Kidney epithelial cell (primary cell): ENCODE results near the gene EMD. TPM values are rescaled to one million over a fixed set of nuclear protein-coding genes. Genes with fewer than 3 reads are reported as not detected.

Source experiments
- DNase-seq: peaks from one replicate; pipeline ENCODE4 v3.0.0-alpha.2; 2010; ENCODE audit warnings: low read depth
- H3K27me3 ChIP-seq: 2 replicates; pipeline ENCODE4 v1.6.0; 2011; ENCODE audit warnings: low read length; ENCODE audit not compliant: control insufficient read depth, insufficient read depth
- H3K36me3 ChIP-seq: 2 replicates; pipeline ENCODE4 v1.5.1; 2011; ENCODE audit warnings: low read length; ENCODE audit not compliant: control insufficient read depth, insufficient read depth
- H3K4me3 ChIP-seq: 2 replicates; pipeline ENCODE4 v1.5.1; 2011; ENCODE audit warnings: low read depth, mild to moderate bottlenecking, control low read depth, low read length
- total RNA-seq: library from RNA; depleted of rRNA; stranded (reverse); fragments of >200 nt; gene quantifications from 2 replicates; pipeline ENCODE4 v1.2.3, GENCODE V29; 2015
- TF ChIP-seq, protein P1 (sequence below): IDR thresholded peaks from 2 replicates; pipeline ENCODE4 v1.5.1; 2011; ENCODE audit warnings: mild to moderate bottlenecking, moderate library complexity, low read length, control low read depth, inconsistent platforms; ENCODE audit not compliant: insufficient read depth, poor library complexity, severe bottlenecking

Gene EMD
- total RNA-seq, 1 donor from 2014 or later = 56.2 TPM

DNA sequence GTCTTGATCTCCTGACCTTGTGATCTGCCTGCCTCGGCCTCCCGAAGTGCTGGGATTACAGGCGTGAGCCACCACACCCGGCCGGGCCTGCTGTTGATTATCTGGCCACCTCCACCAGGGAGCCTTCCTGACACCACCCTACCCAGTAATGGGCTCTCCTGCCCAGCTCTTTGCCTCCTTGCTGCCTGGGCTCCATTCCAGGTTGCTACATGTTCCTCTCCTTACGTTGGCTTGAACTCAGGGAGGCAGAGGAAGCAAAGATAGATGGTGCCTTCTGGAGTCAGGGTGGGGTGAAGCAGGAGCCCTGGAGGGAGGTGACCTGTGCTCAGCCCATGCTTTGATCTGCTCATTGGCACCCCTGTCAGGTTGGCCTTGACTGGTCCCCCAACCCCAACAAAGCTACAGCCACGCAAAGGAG, 31.0 kb upstream of the EMD start:
- H3K27me3 ChIP-seq = no peaks in the 10 kb centered on the region
- no peaks in the 10 kb centered on the region for H3K36me3 ChIP-seq
- TF ChIP-seq, protein P1, sequence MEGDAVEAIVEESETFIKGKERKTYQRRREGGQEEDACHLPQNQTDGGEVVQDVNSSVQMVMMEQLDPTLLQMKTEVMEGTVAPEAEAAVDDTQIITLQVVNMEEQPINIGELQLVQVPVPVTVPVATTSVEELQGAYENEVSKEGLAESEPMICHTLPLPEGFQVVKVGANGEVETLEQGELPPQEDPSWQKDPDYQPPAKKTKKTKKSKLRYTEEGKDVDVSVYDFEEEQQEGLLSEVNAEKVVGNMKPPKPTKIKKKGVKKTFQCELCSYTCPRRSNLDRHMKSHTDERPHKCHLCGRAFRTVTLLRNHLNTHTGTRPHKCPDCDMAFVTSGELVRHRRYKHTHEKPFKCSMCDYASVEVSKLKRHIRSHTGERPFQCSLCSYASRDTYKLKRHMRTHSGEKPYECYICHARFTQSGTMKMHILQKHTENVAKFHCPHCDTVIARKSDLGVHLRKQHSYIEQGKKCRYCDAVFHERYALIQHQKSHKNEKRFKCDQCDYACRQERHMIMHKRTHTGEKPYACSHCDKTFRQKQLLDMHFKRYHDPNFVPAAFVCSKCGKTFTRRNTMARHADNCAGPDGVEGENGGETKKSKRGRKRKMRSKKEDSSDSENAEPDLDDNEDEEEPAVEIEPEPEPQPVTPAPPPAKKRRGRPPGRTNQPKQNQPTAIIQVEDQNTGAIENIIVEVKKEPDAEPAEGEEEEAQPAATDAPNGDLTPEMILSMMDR = no peak
- H3K4me3 ChIP-seq = no peak overlapping the region
- no peak for DNase-seq

DNA sequence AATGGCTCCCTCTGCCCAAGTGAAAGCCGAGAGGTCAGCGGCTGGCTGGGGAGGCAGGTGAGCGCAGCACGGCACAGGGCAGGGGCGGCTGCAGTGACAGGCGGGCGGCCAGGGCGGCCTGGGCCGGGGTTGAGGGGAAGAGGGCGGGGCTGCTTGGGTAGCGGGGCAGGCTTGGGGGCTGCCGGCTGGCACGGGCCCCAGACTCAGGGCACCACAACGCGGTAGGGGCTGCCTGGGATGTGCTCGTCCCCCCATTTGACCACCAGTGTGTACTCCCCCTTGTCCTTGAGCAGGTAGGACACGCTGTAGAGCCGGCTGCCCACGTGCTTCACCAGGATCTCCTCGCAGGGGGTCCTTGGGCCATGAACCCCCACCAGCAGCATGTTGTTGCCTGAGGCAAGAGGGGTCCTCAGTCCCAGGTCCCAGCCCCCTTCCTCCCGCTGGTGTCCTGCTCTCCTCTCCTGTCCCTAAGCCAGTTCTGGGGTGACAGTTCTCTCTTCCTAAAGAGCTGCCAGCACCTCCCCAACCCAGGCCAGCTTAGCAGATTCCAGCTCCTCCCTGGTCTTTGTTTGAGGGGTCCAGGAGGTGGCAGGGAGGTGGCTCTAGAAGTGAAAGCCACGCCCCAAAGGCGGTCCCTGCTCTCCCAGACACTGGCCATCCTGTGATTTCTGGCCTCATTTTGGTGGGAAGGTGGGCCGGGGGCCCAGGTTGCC, 30.3 kb upstream of the EMD start:
- TF ChIP-seq, protein P1 = no peak
- Histone ChIP-seq H3K4me3 (no peak overlapping the region), H3K27me3 (no peaks in the 10 kb centered on the region), H3K36me3 (no peaks in the 10 kb centered on the region)
- no peak for DNase-seq

DNA sequence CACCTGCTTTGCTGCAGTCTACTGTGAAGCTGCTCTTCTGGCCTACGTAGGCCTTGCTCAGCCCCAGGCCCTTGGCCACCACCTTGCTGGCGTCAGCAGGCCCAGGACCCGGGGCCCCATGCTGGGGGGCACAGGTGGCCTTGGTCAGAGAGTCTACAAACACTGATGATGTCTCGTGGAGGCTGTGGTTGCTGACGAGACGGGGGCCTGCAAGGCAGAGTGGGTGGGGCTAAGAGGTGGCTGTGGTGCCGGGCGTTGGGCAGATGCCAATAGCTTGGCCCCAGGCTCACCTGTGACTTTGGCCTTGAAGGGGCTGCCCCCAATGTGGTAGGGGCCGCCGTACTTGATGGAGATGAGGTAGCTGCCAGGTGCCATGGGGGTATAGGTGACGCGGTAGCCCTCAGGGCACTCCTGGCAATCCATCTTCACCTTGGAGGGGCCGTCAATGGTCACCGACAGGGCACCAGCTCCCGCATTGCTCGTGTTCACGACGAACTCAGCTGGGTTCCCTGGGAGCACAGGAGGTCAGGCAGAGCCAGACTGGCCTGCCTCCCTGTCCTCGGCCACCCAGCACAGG, 29.6 kb upstream of the EMD start:
- no peaks in the 10 kb centered on the region for H3K36me3 ChIP-seq
- no peak for DNase-seq
- H3K27me3 ChIP-seq = no peaks in the 10 kb centered on the region
- TF ChIP-seq, protein P1 = no peak
- H3K4me3 ChIP-seq = no peak overlapping the region

DNA sequence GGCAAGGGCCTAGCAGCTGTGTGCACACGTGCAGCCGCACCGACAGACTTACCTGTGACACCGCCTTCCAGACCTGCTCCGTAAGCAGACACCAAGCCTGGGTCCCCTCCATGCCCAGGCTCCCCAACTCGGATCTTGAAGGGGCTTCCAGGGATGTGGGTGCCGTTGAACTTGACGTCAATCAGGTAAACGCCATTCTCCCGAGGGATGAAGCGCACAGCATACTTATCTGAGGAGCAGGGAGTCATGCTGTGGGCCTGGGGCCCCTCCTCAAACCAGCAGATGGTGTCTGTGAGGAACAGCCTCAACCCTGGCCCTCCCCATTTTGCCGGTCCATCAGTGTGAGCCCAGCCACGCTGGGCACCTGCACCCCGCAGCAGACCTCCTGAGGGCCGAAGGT, 29.1 kb upstream of the EMD start:
- TF ChIP-seq, protein P1 = no peak
- H3K36me3 ChIP-seq = no peaks in the 10 kb centered on the region
- H3K27me3 ChIP-seq = no peaks in the 10 kb centered on the region
- H3K4me3 ChIP-seq = no peak overlapping the region
- DNase-seq = no peak

DNA sequence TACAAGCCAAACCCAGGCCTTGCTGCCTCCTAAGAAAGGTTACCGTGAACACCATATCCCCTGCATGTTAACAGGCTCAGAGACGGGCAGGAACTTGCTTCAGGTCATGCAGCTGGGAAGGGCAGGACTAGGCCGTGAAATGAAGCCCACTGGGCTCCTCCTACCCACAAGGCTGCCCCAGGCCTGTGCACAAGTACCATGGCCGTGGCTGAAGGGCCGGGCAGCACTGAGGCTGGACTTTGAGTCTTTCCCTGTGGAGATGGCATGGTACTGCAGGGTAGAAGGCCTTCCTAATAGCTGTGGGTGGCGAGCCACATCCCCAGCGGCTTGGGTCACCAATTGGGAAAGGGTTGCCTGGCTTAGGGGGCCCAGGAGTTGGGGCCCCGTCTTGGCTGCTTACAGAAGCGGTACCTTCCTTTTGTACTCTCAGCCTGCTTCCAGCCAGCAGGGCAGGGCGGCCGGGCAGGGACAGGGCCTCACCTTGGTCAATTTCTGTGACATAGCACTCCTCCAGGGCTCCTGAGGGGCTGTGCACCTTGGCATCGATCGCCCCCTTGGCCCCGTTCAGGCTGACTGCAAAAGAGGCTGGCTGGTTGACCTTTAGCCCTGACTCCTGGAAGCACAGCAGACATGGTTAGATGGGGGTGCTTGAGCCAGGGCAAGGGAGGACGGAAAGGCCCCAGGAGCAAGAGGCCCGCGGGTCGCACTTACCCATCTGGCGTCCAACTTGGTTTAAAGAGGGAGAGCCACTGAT, 28.5 kb upstream of the EMD start:
- TF ChIP-seq, protein P1 = no peak
- Histone ChIP-seq H3K4me3 (no peak overlapping the region), H3K27me3 (no peaks in the 10 kb centered on the region), H3K36me3 (no peaks in the 10 kb centered on the region)
- no peak for DNase-seq
